GM23338 (cell line): Measurements from ENCODE around the gene GTSE1. TPM values are rescaled to one million over a fixed set of nuclear protein-coding genes. Genes with fewer than 3 reads are reported as not detected.

Experiments used
- ATAC-seq: fragments of 200-7000 bp; cut with Tn5 transposase; 3 replicates; pipeline ENCODE4 v1.9.1; 2020
- DNase-seq: peaks from one replicate; pipeline ENCODE4 v3.0.0-alpha.2; 2015; ENCODE audit warnings: low spot score
- H2AFZ ChIP-seq: fragments of 200-600 bp; sonication (generic); 2 replicates; pipeline ENCODE4 v1.8.0; 2016; ENCODE audit warnings: antibody characterized with exemption, mild to moderate bottlenecking, moderate library complexity
- H3F3A ChIP-seq: fragments of 200-600 bp; sonication (generic); replicated peaks from 2 replicates; pipeline ENCODE4 v1.8.0; 2017; ENCODE audit warnings: antibody characterized with exemption, mixed run types, low read depth
- H3K27ac ChIP-seq: fragments of 200-600 bp; sonication (generic); 2 replicates; pipeline ENCODE4 v1.6.1; 2016; ENCODE audit warnings: low read depth
- H3K27me3 ChIP-seq: fragments of 200-600 bp; sonication (generic); 2 replicates; pipeline ENCODE4 v1.8.0; 2016; ENCODE audit warnings: mild to moderate bottlenecking, mixed run types, moderate library complexity; ENCODE audit not compliant: insufficient read depth
- H3K36me3 ChIP-seq: fragments of 200-600 bp; sonication (generic); 2 replicates; pipeline ENCODE4 v1.8.0; 2016; ENCODE audit warnings: mild to moderate bottlenecking; ENCODE audit not compliant: insufficient read depth
- H3K4me1 ChIP-seq: fragments of 200-600 bp; sonication (generic); 2 replicates; pipeline ENCODE4 v1.8.0; 2016; ENCODE audit warnings: mild to moderate bottlenecking, moderate library complexity; ENCODE audit not compliant: insufficient read depth
- H3K4me2 ChIP-seq: fragments of 200-600 bp; sonication (generic); 2 replicates; pipeline ENCODE4 v1.7.1; 2017; ENCODE audit warnings: mixed run types
- H3K4me3 ChIP-seq: fragments of 200-600 bp; sonication (generic); 2 replicates; pipeline ENCODE4 v1.6.1; 2016; ENCODE audit warnings: mixed run types
- H3K79me2 ChIP-seq: fragments of 200-600 bp; sonication (generic); replicated peaks from 2 replicates; pipeline ENCODE4 v1.8.0; 2017; ENCODE audit warnings: mild to moderate bottlenecking; ENCODE audit not compliant: insufficient read depth
- H3K9me2 ChIP-seq: fragments of 200-600 bp; sonication (generic); 2 replicates; pipeline ENCODE4 v1.8.0; 2017; ENCODE audit not compliant: insufficient read depth
- H4K20me1 ChIP-seq: fragments of 200-600 bp; sonication (generic); replicated peaks from 2 replicates; pipeline ENCODE4 v1.8.0; 2017; ENCODE audit warnings: mild to moderate bottlenecking; ENCODE audit not compliant: insufficient read depth
- H3K27ac Mint-ChIP-seq: 2 replicates; pipeline ENCODE4 v1.8.0; 2020; ENCODE audit warnings: inconsistent platforms, mild to moderate bottlenecking, moderate library complexity, mixed read lengths
- H3K27me3 Mint-ChIP-seq: 3 replicates; pipeline ENCODE4 v1.8.0; 2022; ENCODE audit warnings: low read depth, mild to moderate bottlenecking, moderate library complexity, mixed read lengths, inconsistent platforms; ENCODE audit not compliant: insufficient read depth, poor library complexity
- H3K36me3 Mint-ChIP-seq: 3 replicates; pipeline ENCODE4 v1.8.0; 2021; ENCODE audit warnings: low read depth, mild to moderate bottlenecking, inconsistent platforms, moderate library complexity, mixed read lengths
- H3K4me1 Mint-ChIP-seq: 3 replicates; pipeline ENCODE4 v1.8.0; 2020; ENCODE audit warnings: mild to moderate bottlenecking, inconsistent platforms, mixed read lengths
- H3K4me3 Mint-ChIP-seq: 3 replicates; pipeline ENCODE4 v1.8.0; 2021; ENCODE audit warnings: moderate library complexity, mild to moderate bottlenecking, inconsistent platforms, mixed read lengths
- H3K9me3 Mint-ChIP-seq: 3 replicates; pipeline ENCODE4 v1.8.0; 2020; ENCODE audit warnings: moderate library complexity, mild to moderate bottlenecking, inconsistent platforms, mixed read lengths
- CREB1 ChIP-seq: fragments of 250-450 bp; sonication (Bioruptor Pico); IDR thresholded peaks from 2 replicates; pipeline ENCODE4 v1.5.0; 2020; ENCODE audit warnings: low read depth, mild to moderate bottlenecking, moderate library complexity
- CTCF ChIP-seq, 2 experiments: fragments of 200-600 bp in 1 of 2; sonication (generic) in 1 of 2; conservative IDR thresholded peaks; 2 replicates each; pipeline versions ENCODE4 v1.5.1 to v1.6.1; 2016 to 2017; ENCODE audit warnings: antibody characterized with exemption in 2 of 2, low read depth in 2 of 2, mild to moderate bottlenecking in 2 of 2, moderate library complexity in 1 of 2
- ETS1 ChIP-seq: IDR thresholded peaks from 2 replicates; pipeline ENCODE4 v1.6.1; 2016; ENCODE audit warnings: antibody characterized with exemption
- EZH2 ChIP-seq: fragments of 200-600 bp; sonication (generic); IDR thresholded peaks from one replicate; pipeline ENCODE4 v1.8.0; 2017; ENCODE audit warnings: antibody characterized with exemption, mild to moderate bottlenecking, low read depth; ENCODE audit not compliant: unreplicated experiment
- EZH2phosphoT487 ChIP-seq: fragments of 200-600 bp; sonication (generic); IDR thresholded peaks from one replicate; pipeline ENCODE4 v1.8.1; 2018; ENCODE audit warnings: antibody characterized with exemption; ENCODE audit not compliant: unreplicated experiment
- JUNB ChIP-seq: IDR thresholded peaks from one replicate; pipeline ENCODE4 v1.6.1; 2016; ENCODE audit warnings: antibody characterized with exemption; ENCODE audit not compliant: unreplicated experiment
- NANOG ChIP-seq: IDR thresholded peaks from 2 replicates; pipeline ENCODE4 v1.6.1; 2016; ENCODE audit warnings: antibody characterized with exemption, borderline replicate concordance
- REST ChIP-seq: IDR thresholded peaks from one replicate; pipeline ENCODE4 v1.6.1; 2018; ENCODE audit warnings: antibody characterized with exemption; ENCODE audit not compliant: unreplicated experiment
- STAT1 ChIP-seq: IDR thresholded peaks from one replicate; pipeline ENCODE4 v1.6.1; 2016; ENCODE audit warnings: antibody characterized with exemption; ENCODE audit not compliant: unreplicated experiment
- ZNF114 ChIP-seq: fragments of 250-450 bp; sonication (Bioruptor Pico); IDR thresholded peaks from 2 replicates; pipeline ENCODE4 v1.5.0; 2020; ENCODE audit warnings: mild to moderate bottlenecking, moderate library complexity
- polyA plus RNA-seq: library from polyadenylated mRNA; unstranded; fragments of >200 nt; fragmentation: Nextera tagmentation; extraction: Ambion mirVana; gene quantifications from 2 replicates; pipeline ENCODE4 v1.2.1, GENCODE V29; 2016
- total RNA-seq: library from RNA; depleted of rRNA; stranded (reverse); fragments of >200 nt; shearing (Covaris generic); gene quantifications from 2 replicates; pipeline ENCODE4 v1.2.3, GENCODE V29; 2014

The GTSE1 gene
- total and polyA plus RNA-seq, 2 experiments from 2014 or later = 26.3 to 28.6 TPM

GRCh38 chr22:46340676-46341075, 44.0 kb downstream of the GTSE1 start (continued):
- TF ChIP-seq ETS1 (no peak), EZH2 (no peak), ZNF114 (no peak), STAT1 (no peak), EZH2phosphoT487 (no peak), CTCF (conservative IDR thresholded peaks at IDR 0.05; ENCODE audit: low read depth in 2 of 2) (no peak), CREB1 (CRISPR knock-in tag) (no peak), NANOG (no peak), JUNB (no peak), REST (no peak)

- Histone ChIP-seq H3K79me2 (peaks cover 18% of the 10 kb centered on the region; the same call in 1 of the 2 replicates), H3K27ac (no peak overlapping the region), H3K4me2 (no peak overlapping the region), H3K4me1 (no peaks in the 10 kb centered on the region), H3F3A (0 out of 2 replicates have a peak, but pooled peaks cover 3% of the 10 kb centered on the region), H3K9me2 (no peaks in the 10 kb centered on the region), H3K36me3 (peaks cover 34% of the 10 kb centered on the region), H4K20me1 (peaks cover 14% of the 10 kb centered on the region), H3K27me3 (no peaks in the 10 kb centered on the region), H3K4me3 (no peak overlapping the region), H2AFZ (no peak overlapping the region)
- no peak for ATAC-seq
- Mint-ChIP-seq H3K27ac (no peak overlapping the region), H3K4me1 (no peaks in the 10 kb centered on the region), H3K36me3 (peaks cover 88% of the 10 kb centered on the region), H3K9me3 (no peaks in the 10 kb centered on the region; the same call in 2 of the 3 replicates), H3K27me3 (peaks cover 2% of the 10 kb centered on the region), H3K4me3 (no peak overlapping the region)
- no peak for TF ChIP-seq EZH2phosphoT487
- no peak for DNase-seq
Measured at GRCh38 chr22:46346680-46347405, 50.2 kb downstream of the GTSE1 start.
